Tongue (tissue), 2 donors: ENCODE measurements around the gene NACA2. TPM values are rescaled to one million over a fixed set of nuclear protein-coding genes. Genes with fewer than 3 reads are reported as not detected.

Experiments used
- DNase-seq: peaks from one replicate; pipeline ENCODE4 v3.0.0-alpha.2; 2015
- total RNA-seq: library from RNA; depleted of rRNA; stranded (reverse); fragments of >200 nt; gene quantifications from one replicate; pipeline ENCODE4 v1.2.3, GENCODE V29; 2014

Gene NACA2
- total RNA-seq, 1 donor from 2014 or later: not detected

GRCh38 chr17:61545335-61545938 is 45.6 kb downstream of the NACA2 start:
- DNase-seq: no peak

DNA sequence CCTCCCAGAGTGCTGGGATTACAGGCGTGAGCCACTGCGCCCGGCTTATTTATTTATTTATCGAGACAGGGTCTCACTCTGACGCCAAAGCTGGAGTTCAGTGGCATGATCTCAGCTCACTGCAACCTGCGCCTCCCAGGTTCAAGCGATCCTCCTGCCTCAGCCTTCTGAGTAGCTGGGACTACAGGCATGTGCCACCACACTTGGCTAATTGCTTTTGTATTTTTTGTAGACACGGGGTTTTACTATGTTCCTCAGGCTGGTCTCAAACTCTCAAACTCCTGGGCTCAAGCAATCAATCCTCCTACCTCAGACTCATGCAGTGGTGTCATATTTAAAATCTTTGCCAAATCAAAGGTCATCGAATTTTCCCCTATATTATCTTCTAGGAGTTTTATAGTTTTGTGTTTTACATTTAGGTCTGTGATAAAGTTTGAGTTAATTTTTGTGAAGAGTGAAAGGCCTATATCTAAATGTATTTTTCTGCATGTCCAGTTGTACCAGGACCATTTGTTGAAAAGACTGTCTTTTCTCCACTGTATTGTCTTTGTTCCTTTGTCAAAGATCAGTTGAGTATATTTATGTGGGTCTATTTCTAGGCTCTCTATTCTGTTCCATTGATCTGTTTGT is 47.1 kb downstream of the NACA2 start:
- DNase-seq: no peak

GRCh38 chr17:61542027-61542426 is 49.0 kb downstream of the NACA2 start:
- DNase-seq: no peak

GRCh38 chr17:61540874-61541273 is 50.1 kb downstream of the NACA2 start:
- no peak for DNase-seq

Other genes starting within 250 kb of the NACA2 start
- gene TBX2, start 191.4 kb downstream of the NACA2 start, total RNA-seq: 10.5 TPM
- 2.2 TPM for gene TBX4, start 138.8 kb downstream of the NACA2 start, total RNA-seq